Measurements from ENCODE around the gene BSG.
A peak's percentile ranks its signal among the peaks of the same experiment; 100 is the strongest.
"Not testable (repeated sequence)": the region's sequence is repeated elsewhere in the genome, so short reads cannot be mapped to it uniquely, and the experiment has no call there.

Gene BSG

DNA sequence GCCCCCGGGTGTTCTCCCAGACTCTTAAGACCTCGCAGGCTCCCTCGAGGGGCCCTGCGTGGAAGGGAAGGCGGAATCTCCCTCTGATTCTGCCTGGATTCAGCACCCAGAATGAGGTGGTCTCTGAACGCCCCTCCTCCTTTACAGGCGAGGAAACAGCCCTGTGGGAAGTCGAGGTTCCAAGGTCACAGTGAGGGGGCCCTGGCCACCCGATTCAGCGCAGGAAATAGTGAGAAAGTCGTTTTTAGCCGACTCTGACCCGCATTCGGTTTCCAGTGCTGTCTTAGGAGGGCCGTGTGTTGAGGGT is 1.1 kb downstream of the BSG start:
- no peak for DNase-seq

DNA sequence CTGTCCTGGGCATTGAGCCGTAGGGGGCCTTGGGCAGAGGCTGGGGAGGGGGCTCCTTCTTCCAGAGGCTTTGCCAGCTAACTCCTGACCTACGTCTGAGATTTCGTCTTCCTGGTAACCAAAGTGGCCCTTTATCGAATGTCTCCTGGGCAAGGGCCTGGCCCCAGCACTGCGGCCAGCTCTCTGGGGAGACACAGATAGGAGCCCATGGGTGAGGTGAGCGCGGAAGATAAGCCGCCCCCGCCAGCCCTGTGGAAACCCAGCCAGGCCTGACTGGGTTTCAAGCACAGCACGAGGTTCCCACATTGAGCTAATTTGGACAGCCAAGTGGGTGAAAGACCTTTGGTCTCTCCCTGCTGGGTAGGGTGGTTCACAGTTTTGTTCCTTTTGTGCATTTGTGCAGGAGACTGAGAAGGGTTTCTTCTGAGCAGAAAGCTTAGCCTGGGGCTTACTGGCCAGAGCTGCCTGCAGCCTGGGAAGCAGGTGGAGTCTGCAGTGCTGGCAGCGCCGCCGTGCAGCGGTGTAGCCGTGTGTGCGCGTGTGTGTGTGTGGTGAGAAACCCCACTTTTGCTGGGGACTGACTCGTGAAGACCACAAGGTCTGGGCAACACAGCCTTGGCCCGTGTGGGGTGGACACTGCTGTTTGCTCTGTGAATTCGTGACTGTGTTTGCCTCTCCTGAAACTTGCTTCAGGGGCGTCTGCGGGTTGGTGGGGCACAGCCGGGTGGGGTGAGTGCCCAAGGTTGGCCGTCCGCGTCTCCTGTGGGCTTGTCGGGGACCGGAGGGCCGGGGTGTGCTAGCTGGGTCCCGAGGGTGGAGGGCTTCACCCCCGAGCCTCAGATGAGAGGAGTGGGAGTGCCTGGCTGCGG is 2.5 kb downstream of the BSG start:
- no peak for DNase-seq

DNA sequence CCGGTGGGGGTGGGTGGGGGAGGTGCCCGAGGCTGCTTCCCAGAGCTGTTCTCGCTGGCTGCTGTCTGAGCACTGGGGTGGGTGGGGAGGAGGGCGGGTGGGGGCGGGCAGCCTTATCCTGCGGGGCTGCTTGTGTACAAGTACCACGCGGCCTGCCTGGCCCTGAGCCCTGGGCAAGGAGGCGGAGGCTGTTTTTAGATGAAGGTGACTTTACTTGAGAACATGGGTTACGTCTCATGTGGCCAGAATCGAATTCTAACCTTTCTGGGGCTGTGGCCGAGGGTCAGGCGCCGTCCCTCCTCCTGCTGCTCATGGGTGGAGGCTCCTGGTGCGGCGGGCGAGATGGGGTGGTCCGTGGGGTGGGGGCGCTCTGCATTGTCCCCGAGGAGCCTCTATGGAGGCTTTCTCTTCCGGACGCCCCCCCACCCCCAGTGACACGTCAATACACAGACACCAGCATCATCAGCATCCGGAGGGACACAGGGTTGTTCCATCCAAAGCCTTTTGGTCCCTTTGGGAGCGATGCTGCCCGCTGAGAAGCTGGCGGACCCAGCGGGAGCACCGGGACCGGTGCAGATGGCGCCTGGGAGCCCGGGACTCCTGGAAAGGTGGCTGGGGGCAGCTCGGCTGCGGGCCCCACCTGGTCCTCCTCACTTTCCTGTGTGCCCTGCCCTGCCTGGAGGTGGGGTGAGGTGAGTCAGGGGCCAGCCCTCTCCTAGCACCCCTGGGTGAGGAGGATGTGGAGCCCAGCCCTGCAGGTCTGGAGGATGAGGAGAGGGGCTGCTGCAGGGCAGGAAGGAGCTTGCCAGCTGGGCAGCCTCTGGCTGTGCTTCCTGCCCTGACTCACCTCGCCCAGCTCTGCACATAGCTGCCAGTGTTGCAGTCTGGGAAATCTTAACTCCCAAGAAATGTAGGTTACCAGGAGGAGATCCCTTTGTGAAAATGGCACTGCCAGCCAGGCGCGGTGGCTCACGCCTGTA is 3.4 kb downstream of the BSG start:
- DNase-seq, result no peak

DNA sequence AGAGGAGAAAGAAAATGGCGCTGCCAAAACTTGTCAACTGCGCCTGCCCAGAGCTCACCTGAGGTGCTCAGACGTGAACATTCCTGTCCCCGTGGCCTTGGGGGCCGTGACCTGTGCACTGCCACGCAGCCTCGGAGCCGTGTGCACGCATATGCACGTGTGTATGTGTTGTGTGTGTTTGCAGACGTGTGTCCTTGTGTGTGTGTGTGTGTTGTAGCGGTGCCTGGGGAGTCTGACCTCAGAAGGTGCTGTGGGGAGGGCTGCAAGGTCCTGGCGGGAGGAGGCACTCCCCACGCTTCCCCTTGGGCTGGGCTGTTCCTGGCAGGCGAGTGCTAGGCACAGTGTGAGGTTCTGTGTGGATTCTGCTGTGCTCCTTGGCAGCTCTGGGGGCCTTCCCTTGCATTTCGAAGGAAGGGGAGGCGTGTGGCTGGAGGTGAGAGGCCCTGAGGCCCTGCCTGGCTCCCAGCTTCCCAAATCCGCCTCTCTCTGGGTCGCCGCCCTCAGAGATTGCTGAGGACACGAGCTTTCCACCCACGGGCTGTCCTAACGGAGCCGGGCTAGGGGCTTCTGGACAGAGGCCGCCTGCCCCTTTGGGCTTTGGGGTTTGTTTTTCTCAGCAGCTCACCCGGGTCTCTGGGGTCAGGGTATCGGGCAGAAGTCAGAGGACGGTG is 4.5 kb downstream of the BSG start:
- no peak for DNase-seq

DNA sequence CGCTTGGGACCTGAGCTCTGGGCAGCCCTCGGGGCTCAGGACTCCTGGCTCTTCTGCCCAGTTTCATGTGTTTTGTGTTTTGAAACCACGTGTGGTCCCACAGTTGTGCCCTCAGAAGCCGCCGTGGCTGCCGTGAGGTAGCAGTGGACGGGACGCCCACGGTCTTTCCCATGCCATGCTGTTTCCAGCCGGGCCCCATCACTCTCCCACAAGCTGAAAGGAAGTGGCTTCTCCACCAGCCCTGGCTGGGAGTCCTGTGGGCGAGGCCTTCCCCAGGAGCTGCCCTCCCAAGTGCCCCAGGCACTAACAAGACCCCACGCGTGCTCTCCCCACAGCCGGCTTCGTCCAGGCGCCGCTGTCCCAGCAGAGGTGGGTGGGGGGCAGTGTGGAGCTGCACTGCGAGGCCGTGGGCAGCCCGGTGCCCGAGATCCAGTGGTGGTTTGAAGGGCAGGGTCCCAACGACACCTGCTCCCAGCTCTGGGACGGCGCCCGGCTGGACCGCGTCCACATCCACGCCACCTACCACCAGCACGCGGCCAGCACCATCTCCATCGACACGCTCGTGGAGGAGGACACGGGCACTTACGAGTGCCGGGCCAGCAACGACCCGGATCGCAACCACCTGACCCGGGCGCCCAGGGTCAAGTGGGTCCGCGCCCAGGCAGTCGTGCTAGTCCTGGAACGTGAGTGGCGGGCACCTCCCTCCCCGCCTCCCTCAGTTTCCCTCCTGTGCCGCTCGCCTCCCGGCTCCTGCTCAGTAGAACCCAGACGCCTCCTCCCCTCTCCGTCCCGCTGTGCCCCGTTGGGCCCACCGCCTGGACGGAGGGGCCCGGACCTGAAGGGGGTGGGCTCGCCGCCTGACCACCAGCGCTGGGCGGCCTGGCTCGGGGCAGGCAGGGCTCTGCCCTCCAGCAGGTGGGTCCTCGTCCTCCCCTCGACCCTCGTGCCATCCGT is 5.3 kb downstream of the BSG start:
- DNase-seq, result no peak

DNA sequence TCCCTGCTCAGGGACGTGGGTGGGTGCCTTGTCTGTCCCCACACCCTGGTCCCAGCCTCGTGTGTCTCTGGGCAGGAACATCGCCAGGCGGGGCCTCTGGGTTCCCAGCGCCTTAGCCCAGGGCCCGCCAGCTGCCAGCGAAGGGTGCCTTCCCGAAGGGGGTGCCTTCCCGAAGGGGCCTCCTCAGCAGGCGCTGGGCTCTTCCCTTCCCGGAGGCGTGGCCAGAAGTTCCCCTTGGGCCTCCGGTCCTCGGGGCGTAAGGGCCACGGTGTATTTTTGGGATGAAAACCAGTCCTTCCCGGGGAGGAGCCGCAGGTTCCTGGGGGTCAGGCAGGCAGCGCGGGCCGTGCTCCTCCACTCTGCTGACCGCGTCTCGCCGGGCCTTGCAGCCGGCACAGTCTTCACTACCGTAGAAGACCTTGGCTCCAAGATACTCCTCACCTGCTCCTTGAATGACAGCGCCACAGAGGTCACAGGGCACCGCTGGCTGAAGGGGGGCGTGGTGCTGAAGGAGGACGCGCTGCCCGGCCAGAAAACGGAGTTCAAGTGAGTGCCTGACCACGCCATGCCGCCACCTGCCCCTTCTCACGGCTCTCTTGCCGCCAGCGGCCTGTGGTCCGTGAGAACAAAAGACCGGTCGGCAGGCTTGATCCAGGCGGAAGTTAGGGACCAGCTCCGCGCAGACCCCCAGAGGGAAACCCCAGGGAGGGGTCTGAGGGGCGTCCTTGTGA is 6.9 kb downstream of the BSG start:
- no peak for DNase-seq

DNA sequence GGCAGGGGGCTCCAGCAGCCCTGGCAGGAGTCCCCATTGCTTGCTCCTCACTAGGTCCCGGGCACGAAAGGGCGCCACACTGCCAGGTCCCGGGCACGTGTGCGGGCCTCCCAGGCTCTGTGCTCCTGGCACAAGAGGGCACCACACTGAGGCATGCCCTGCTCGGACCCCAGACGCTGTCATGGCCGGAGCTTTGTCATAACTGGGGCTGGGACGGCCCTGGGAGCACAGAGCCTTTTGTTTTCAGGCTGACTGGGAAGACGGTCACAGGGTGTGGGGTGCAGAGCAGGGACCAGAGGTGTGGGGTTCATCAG is 7.4 kb downstream of the BSG start:
- DNase-seq, result no peak

DNA sequence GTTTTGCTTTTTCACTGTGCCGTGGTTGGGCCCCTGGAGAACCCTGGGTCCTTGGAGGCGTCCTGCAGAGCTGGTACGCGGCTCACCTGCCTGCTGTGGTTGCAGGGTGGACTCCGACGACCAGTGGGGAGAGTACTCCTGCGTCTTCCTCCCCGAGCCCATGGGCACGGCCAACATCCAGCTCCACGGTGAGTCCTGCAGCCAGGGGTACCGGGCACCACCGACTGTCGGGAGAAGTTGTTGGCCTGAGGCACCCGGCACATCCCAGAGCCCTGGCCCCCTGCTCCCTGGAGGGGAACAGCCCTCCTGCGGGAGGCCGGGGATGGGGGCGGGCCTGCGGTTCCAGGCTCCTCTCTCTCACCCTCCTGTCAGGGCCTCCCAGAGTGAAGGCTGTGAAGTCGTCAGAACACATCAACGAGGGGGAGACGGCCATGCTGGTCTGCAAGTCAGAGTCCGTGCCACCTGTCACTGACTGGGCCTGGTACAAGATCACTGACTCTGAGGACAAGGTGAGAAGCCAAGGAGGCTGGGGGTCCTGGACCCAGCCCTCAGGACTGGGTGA is 8.0 kb downstream of the BSG start:
- DNase-seq, result no peak

DNA sequence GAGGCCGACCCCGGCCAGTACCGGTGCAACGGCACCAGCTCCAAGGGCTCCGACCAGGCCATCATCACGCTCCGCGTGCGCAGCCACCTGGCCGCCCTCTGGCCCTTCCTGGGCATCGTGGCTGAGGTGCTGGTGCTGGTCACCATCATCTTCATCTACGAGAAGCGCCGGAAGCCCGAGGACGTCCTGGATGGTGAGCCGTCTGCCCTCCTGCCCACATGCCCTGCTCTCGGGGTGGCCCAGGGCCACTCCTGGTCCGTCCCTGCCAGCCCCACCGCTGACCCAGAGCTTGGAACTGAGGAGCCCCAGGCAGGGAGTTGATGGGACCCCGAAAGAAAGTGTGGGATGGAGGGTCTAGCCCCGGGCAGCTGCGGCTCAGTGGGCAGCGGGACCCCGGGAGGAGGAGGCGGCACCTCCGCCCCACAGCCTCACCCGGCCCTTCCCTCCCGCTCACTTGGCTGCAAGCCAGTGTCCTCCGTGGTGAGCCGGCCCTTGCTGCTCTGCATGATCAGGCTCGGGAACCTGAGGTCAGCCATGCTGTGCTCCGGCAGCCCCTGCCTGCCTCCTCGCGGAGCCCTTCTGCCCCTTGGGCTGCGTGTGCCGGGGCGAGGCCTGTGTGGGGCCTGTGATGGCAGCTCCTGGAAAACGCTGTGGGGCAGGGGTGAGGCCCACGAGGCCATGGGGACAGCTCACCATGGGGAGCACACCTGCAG is 9.2 kb downstream of the BSG start:
- no peak for DNase-seq

DNA sequence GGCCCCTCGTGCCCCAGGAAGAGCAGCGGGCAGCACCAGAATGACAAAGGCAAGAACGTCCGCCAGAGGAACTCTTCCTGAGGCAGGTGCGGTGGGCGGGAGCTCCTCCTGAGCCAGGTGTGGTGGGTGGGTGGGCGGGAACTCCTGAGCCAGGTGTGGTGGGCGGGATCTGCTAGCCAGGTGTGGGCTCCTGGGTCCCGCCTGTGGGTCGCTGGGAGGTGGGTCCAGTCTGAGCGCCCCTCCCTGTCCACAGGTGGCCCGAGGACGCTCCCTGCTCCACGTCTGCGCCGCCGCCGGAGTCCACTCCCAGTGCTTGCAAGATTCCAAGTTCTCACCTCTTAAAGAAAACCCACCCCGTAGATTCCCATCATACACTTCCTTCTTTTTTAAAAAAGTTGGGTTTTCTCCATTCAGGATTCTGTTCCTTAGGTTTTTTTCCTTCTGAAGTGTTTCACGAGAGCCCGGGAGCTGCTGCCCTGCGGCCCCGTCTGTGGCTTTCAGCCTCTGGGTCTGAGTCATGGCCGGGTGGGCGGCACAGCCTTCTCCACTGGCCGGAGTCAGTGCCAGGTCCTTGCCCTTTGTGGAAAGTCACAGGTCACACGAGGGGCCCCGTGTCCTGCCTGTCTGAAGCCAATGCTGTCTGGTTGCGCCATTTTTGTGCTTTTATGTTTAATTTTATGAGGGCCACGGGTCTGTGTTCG is 10.3 kb downstream of the BSG start:
- no peak for DNase-seq

DNA sequence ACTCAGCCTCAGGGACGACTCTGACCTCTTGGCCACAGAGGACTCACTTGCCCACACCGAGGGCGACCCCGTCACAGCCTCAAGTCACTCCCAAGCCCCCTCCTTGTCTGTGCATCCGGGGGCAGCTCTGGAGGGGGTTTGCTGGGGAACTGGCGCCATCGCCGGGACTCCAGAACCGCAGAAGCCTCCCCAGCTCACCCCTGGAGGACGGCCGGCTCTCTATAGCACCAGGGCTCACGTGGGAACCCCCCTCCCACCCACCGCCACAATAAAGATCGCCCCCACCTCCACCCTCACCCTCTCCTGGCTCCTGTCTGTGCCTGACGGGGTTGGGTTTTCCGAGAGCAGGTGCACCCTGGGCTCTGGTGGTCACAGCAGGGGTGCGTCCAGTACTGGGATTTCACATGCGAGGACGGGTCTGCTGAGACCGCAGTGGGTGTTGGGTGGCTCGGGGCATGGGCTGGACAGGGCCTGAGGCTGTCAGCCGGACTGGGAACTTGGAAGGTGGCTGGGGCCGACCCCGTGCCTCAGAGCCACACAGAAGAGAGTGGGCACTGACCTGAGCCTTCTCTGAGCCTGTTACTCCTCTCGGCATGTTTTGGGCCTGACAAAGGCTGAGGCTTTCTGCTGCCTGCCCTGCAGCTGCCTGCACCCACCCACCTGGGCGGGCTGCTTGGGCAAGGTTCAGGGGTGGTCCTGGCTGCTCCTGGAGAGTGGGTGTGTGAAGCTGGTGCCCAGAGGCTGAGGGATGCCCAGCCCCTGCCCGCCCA is 11.0 kb downstream of the BSG start:
- DNase-seq, result no peak

DNA sequence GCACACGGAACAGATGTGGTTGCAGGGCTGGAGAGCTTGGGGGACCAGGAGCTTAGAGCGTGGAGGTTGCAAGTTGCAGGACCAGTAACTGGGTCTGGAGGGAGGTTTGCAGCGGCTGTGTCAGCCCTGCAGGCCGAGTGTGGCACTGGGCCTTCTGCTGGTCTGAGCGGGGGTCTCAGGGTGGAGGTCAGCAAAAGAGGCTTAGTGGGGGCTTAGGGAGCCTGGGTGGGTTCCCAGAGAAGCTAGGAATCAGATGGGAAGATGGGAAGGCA is 11.5 kb downstream of the BSG start:
- no peak for DNase-seq

DNA sequence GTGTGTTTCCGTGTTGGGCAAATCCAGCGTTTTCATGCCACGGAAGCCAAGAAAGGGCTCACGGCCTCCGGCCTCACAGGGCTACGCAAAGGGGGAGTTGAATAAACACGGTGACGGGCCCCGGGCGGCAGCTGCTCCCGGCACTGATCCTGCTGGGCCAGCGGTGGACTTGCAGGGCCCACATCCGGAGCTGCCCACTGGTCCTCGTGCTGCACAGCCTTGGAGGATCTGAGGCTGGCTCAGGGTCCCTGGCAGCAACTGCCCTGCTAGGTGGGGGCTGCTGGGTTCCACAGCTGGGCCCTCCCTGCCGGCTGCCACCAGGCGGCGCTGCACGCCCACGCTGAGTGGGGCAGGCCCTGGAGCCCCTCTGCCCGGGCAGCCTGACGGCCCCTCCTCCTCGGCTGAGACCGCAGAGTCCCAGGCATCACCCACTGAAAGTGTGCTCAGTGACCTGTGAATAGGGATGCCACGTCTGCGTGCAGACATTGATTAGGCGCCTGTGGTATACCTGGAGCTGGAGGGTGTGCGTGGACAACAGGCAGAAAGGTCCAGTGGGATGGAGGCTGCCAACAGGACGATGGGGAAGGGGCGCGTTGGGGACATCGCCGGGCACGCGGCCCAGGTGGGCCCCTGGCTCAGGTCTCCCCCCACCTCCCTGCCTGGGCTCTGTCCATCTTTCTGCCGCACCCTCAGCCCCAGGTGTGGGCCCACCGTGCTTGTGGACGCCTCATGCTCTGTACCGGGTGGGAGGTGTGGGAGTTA is 12.0 kb downstream of the BSG start:
- DNase-seq, result peak; percentile 71

DNA sequence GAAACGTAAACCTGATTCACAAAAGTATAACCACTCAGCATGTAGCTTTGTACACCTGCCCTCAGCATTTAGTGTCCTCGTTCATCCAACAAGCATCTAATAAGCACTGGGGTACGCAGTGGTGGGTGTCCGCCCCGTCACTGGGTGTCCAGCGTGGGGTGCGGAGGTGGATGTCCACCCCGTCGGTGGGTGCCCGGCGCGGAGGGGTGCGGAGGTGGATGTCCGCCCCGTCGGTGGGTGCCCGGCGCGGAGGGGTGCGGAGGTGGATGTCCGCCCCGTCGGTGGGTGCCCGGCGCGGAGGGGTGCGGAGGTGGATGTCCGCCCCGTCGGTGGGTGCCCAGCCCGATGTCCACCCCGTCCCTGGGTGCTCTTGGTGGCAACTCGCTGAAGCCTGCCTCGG is 12.8 kb downstream of the BSG start:
- DNase-seq, result not testable (repeated sequence)

DNA sequence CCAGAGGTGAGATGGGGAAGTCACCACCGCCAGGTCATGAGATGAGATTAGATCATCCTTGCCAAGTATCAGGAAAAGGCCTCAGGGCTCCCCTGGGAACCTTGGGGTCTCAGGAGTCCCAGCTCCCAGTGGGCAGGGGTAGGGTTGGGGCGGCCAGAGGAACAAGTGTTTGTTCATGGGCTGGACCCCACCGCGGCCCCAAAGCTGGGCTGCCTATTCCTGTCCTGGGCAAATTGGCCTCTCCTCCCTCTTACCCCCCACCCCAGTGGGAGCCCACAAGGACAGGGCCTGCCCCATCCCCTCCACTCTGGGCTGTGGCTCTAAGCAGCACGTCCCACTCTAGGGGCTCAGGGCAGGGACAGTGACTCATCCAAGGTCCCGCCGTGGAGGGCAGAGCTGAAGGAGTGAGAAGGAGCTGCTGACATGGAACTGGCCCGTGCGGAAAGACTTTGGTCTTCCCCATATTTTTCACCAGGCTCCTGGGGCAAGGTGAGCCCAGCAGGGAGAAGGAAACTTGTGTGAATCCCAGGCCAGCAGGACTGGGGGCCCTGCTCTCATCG is 13.2 kb downstream of the BSG start:
- no peak for DNase-seq

DNA sequence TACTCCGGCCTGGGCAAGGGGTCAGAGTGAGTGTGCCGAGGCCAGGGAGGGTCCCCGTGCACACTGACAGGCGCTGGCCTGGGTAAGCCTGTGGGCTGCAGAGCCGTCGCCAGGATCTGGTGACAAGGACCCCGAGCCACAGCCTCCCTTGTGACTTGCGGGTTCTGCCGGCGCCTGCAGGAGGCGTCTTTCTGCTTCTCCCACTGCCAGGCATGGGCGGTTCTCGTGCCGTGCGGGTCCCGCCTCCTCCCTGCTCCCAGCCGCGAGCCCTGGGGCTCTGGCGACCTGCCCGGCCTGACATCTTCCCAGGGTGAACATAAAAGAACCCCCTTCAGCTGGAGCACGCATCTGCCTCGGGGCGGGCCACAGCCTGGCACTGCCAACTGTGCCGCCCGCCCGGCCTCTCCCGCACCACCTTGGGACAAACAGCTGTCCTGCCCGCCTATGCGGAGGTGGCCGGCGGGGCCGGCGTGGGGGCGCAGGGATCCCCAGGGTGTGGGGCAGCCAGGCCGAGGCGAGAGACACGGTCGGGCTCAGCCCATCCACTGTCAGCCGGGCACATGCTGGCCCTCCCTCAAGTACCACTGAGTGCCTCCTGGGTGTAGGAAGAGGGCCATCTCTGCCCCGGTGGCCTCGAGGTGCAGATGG is 15.8 kb downstream of the BSG start:
- peak; percentile 71 for DNase-seq

DNA sequence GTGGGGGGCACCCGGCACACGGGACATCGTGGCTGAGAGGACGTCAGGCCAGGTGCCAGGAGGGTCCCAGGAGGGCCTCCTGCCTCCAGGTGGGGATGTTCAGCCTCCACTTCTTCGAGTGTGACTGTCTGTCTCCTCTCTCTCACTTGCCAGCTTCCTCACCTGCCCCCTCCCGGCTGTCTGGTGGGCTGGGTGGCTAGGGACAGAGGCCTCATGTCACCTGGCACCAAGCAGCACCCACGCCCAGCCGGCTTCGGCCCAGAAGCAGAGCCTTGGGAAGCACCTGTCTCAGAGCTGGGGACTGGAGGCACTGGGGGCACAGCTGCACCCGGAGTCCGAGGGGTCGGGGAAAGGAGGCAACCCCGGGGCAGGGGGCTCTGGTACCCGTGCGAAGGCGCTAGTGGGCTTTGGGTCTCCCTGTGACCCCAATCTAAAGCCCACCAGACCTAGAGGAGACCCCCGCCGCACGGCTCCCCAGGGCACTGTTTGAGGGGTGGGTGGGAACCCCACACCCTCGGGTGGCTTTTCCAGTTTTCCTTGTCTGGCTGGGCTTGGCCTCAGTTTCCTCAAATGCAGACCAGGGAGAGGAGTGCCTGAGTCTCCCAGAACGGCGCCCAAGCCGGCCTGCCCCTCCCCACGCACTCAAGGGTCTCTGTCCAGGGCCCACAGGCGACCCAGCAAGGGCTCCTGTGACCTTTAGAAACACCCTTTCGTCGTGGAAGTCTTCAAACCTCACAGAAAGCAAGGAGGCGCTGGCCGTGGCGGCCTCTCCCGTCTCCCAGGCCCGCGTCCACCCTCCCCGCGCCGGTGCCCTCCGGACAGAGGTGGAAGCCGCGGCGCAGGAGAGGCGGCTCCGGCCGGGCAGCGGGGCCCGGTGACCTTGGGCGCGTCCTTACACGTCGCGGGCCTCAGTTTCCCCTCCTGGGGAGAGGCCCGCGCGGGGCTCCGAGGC is 16.6 kb downstream of the BSG start:
- no peak for DNase-seq

All from stimulated activated CD4-positive, alpha-beta T cell treated with anti-CD3 and anti-CD28 coated beads, Interleukin-4, amount 100 ng/mL, for 1 hour (primary cell).